H1 (cell line): ENCODE data around the gene ZNF281. TPM values are rescaled to one million over a fixed set of nuclear protein-coding genes. Genes with fewer than 3 reads are reported as not detected.

Source experiments
- CTCF ChIA-PET: fragments of 300-600 bp; sonication (Branson Sonifier 250); formaldehyde crosslinking; loops from one replicate; lab custom pipeline; 2021; ENCODE audit not compliant: partially characterized antibody; lab: Charles Lee
- POLR2A ChIA-PET: fragments of 300-600 bp; sonication (Branson Sonifier 250); formaldehyde crosslinking; loops from one replicate; lab custom pipeline; 2021; ENCODE audit warnings: inconsistent platforms; ENCODE audit not compliant: partially characterized antibody; lab: Charles Lee
- DNase-seq, 2 experiments: peaks; one replicate each; pipeline versions ENCODE4 v3.0.0 to v3.0.0-alpha.2; 2010 to 2022; ENCODE audit warnings: low spot score in 2 of 2, low read depth in 1 of 2, mixed read lengths in 1 of 2
- FAIRE-seq: peaks from 2 replicates; lab custom pipeline; 2011; peaks lifted over from hg19 to GRCh38; lab: Jason Lieb, UNC
- H2AFZ ChIP-seq: 2 replicates; pipeline ENCODE4 v1.8.1; 2012; ENCODE audit warnings: low read length, inconsistent platforms
- H2AK5ac ChIP-seq: 2 replicates; pipeline ENCODE4 v1.6.1; 2013; ENCODE audit warnings: low read depth, low read length
- H2BK120ac ChIP-seq: replicated peaks from 2 replicates; pipeline ENCODE3; 2013; ENCODE audit warnings: low read depth, low read length, inconsistent platforms
- H2BK12ac ChIP-seq: 2 replicates; pipeline ENCODE4 v1.6.1; 2013; ENCODE audit warnings: low read depth, low read length
- H2BK15ac ChIP-seq: 2 replicates; pipeline ENCODE4 v1.6.1; 2013; ENCODE audit warnings: low read length
- H2BK20ac ChIP-seq: 2 replicates; pipeline ENCODE4 v1.6.1; 2013; ENCODE audit warnings: low read length
- H2BK5ac ChIP-seq: 2 replicates; pipeline ENCODE4 v1.6.1; 2013; ENCODE audit warnings: low read depth, low read length
- H3K14ac ChIP-seq: 2 replicates; pipeline ENCODE4 v1.6.1; 2013; ENCODE audit warnings: inconsistent platforms; ENCODE audit not compliant: insufficient read length
- H3K18ac ChIP-seq: 2 replicates; pipeline ENCODE4 v1.6.1; 2013; ENCODE audit warnings: low read length; ENCODE audit errors: extremely low read depth
- H3K23ac ChIP-seq: 2 replicates; pipeline ENCODE4 v1.6.1; 2013; ENCODE audit warnings: inconsistent platforms; ENCODE audit not compliant: insufficient read length
- H3K23me2 ChIP-seq: 2 replicates; pipeline ENCODE4 v1.6.1; 2013; ENCODE audit warnings: low read depth, low read length
- H3K27ac ChIP-seq: 2 replicates; pipeline ENCODE4 v1.6.1; 2011; ENCODE audit warnings: low read depth, low read length, inconsistent platforms
- H3K27me3 ChIP-seq, 4 experiments: replicated peaks in 1 of 4; 1 replicate in 1 of 4; 2 replicates in 3 of 4; pipeline versions ENCODE4 v1.6.1 to v1.8.1; 2011 to 2013; ENCODE audit warnings: low read length in 3 of 4, mild to moderate bottlenecking in 3 of 4, inconsistent platforms in 2 of 4, mixed read lengths in 2 of 4, moderate library complexity in 1 of 4; ENCODE audit not compliant: control insufficient read depth in 3 of 4, insufficient read depth in 3 of 4; ENCODE audit errors: extremely low read depth in 1 of 4
- H3K36me3 ChIP-seq, 4 experiments: 2 replicates each; pipeline versions ENCODE4 v1.6.1 to v1.8.1; 2011 to 2013; ENCODE audit warnings: mild to moderate bottlenecking in 4 of 4, low read length in 3 of 4, moderate library complexity in 2 of 4, control low read depth in 1 of 4, inconsistent platforms in 1 of 4; ENCODE audit not compliant: insufficient read depth in 4 of 4, control insufficient read depth in 2 of 4
- H3K4ac ChIP-seq: replicated peaks from 2 replicates; pipeline ENCODE3; 2013; ENCODE audit warnings: low read length, low read depth, mixed read lengths, inconsistent platforms; ENCODE audit not compliant: insufficient read length
- H3K4me1 ChIP-seq, 4 experiments: replicated peaks in 1 of 4; 1 replicate in 1 of 4; 2 replicates in 3 of 4; pipeline versions ENCODE4 v1.6.1 to v1.8.1; 2011 to 2013; ENCODE audit warnings: low read length in 3 of 4, inconsistent platforms in 2 of 4, mixed read lengths in 1 of 4; ENCODE audit not compliant: insufficient read depth in 4 of 4, control insufficient read depth in 3 of 4
- H3K4me2 ChIP-seq, 2 experiments: 2 replicates each; pipeline versions ENCODE4 v1.6.1 to v1.8.1; 2011 to 2013; ENCODE audit warnings: low read depth in 2 of 2, low read length in 2 of 2, control low read depth in 1 of 2, inconsistent platforms in 1 of 2, mild to moderate bottlenecking in 1 of 2; ENCODE audit not compliant: insufficient read depth in 1 of 2
- H3K4me3 ChIP-seq, 4 experiments: fragments of 200-600, 300-600 bp in 1 of 4; sonication (generic), shearing (Covaris generic), sonication (Bioruptor Twin) in 1 of 4; 2 replicates each; pipeline versions ENCODE4 v1.5.1 to v1.8.1; 2011 to 2016; ENCODE audit warnings: low read length in 4 of 4, low read depth in 3 of 4, control low read depth in 2 of 4, inconsistent platforms in 2 of 4, mild to moderate bottlenecking in 2 of 4, mixed read lengths in 1 of 4, moderate library complexity in 1 of 4; ENCODE audit not compliant: insufficient read depth in 2 of 4; ENCODE audit errors: extremely low read depth in 1 of 4
- H3K56ac ChIP-seq: replicated peaks from 2 replicates; pipeline ENCODE3; 2013; ENCODE audit warnings: low read depth, mild to moderate bottlenecking, mixed read lengths, low read length, inconsistent platforms; ENCODE audit not compliant: insufficient read length
- H3K79me1 ChIP-seq: 2 replicates; pipeline ENCODE4 v1.6.1; 2013; ENCODE audit warnings: low read depth, low read length, control low read depth
- H3K79me2 ChIP-seq, 2 experiments: 2 replicates each; pipeline versions ENCODE4 v1.6.1 to v1.8.1; 2012 to 2013; ENCODE audit warnings: low read length in 2 of 2, mild to moderate bottlenecking in 2 of 2, inconsistent platforms in 1 of 2; ENCODE audit not compliant: insufficient read depth in 2 of 2, control insufficient read depth in 1 of 2
- H3K9ac ChIP-seq, 4 experiments: replicated peaks in 1 of 4; 1 replicate in 1 of 4; 2 replicates in 3 of 4; pipeline versions ENCODE4 v1.6.1 to v1.8.1; 2011 to 2013; ENCODE audit warnings: low read depth in 3 of 4, low read length in 3 of 4, control low read depth in 2 of 4, mild to moderate bottlenecking in 2 of 4, moderate library complexity in 2 of 4, inconsistent platforms in 1 of 4; ENCODE audit errors: extremely low read depth in 1 of 4
- H3K9me3 ChIP-seq, 2 experiments: 2 replicates each; pipeline versions ENCODE4 v1.6.1 to v1.8.1; 2012 to 2013; ENCODE audit warnings: mild to moderate bottlenecking in 2 of 2, moderate library complexity in 2 of 2, control low read depth in 1 of 2, inconsistent platforms in 1 of 2, low read depth in 1 of 2, low read length in 1 of 2, mixed read lengths in 1 of 2; ENCODE audit not compliant: insufficient read depth in 2 of 2
- H4K20me1 ChIP-seq, 2 experiments: replicated peaks in 1 of 2; 2 replicates each; pipeline versions ENCODE3 to v1.8.1; 2011 to 2013; ENCODE audit warnings: inconsistent platforms in 2 of 2, low read length in 2 of 2, mild to moderate bottlenecking in 1 of 2; ENCODE audit not compliant: insufficient read depth in 2 of 2, control insufficient read depth in 1 of 2
- H4K5ac ChIP-seq: 2 replicates; pipeline ENCODE4 v1.6.1; 2013; ENCODE audit warnings: low read length, low read depth, mixed read lengths, inconsistent platforms; ENCODE audit not compliant: insufficient read length
- H4K8ac ChIP-seq: 2 replicates; pipeline ENCODE4 v1.8.0; 2013; ENCODE audit warnings: mild to moderate bottlenecking, moderate library complexity, low read length, inconsistent platforms; ENCODE audit not compliant: insufficient read depth; ENCODE audit errors: extremely low read depth
- H4K91ac ChIP-seq: replicated peaks from 2 replicates; pipeline ENCODE3; 2013; ENCODE audit warnings: low read length, mixed read lengths, inconsistent platforms; ENCODE audit not compliant: insufficient read length
- EGR1 ChIP-seq: IDR thresholded peaks from 2 replicates; pipeline ENCODE4 v1.6.1; 2011; ENCODE audit warnings: low read depth, low read length, borderline replicate concordance
- EP300 ChIP-seq, 2 experiments: IDR thresholded peaks; 1 replicate in 1 of 2; 2 replicates in 1 of 2; pipeline ENCODE4 v1.6.1; 2011 to 2012; ENCODE audit warnings: low read depth in 2 of 2, low read length in 2 of 2, mild to moderate bottlenecking in 2 of 2, borderline replicate concordance in 1 of 2, inconsistent platforms in 1 of 2, moderate library complexity in 1 of 2
- KDM1A ChIP-seq: fragments of 200-600, 300-600 bp; sonication (generic); IDR thresholded peaks from 2 replicates; pipeline ENCODE4 v1.7.1; 2016; ENCODE audit warnings: mild to moderate bottlenecking, low read length, borderline replicate concordance
- KDM4A ChIP-seq: IDR thresholded peaks from one replicate; pipeline ENCODE4 v1.7.1; 2012; ENCODE audit warnings: low read depth, mild to moderate bottlenecking, moderate library complexity, low read length, inconsistent platforms; ENCODE audit not compliant: severe bottlenecking
- POLR2AphosphoS5 ChIP-seq: IDR thresholded peaks from 2 replicates; pipeline ENCODE4 v1.6.1; 2011; ENCODE audit warnings: low read depth, low read length
- SAP30 ChIP-seq: fragments of 300-600 bp; sonication (generic); IDR thresholded peaks from 2 replicates; pipeline ENCODE4 v1.7.1; 2012; ENCODE audit warnings: low read length, moderate library complexity, mild to moderate bottlenecking, inconsistent platforms; ENCODE audit not compliant: insufficient read depth, insufficient replicate concordance
- SP2 ChIP-seq: IDR thresholded peaks from 2 replicates; pipeline ENCODE4 v1.6.1; 2012; ENCODE audit warnings: mild to moderate bottlenecking, low read length, inconsistent platforms
- TBP ChIP-seq: IDR thresholded peaks from 2 replicates; pipeline ENCODE4 v1.6.1; 2011; ENCODE audit warnings: low read depth, low read length, improper control_type of control experiment
- WGBS, 2 experiments: shearing (Covaris generic) in 1 of 2; methylation state at CpG; one replicate each; pipeline versions ENCODE4 v1.1.6 to v1.1.7; 2013 to 2015; ENCODE audit warnings: low lambda C conversion rate in 2 of 2, mixed read lengths in 2 of 2, inconsistent platforms in 1 of 2, low coverage in 1 of 2, missing lambda C conversion rate in 1 of 2; ENCODE audit not compliant: insufficient replicate concordance in 2 of 2, insufficient coverage in 1 of 2, insufficient read length in 1 of 2; ENCODE audit errors: extremely low coverage in 1 of 2, missing lambda C conversion rate in 1 of 2; 5-methylcytosine and 5-hydroxymethylcytosine counted together
- polyA plus RNA-seq, 7 experiments: library from polyadenylated mRNA; depleted of rRNA in 3 of 7; stranded (reverse) in 5 of 7; unstranded in 2 of 7; fragments of >200 nt in 5 of 7; fragments of 200-250 nt in 2 of 7; gene quantifications; 1 replicate in 5 of 7; 2 replicates in 1 of 7; 4 replicates in 1 of 7; pipeline versions ENCODE4 v1.2.1 to v1.2.3, GENCODE V29; 2011 to 2013; ENCODE audit warnings: missing spikeins in 2 of 7, mixed read lengths in 2 of 7
- total RNA-seq: library from RNA; stranded (reverse); fragmentation: NEBNext Ultra II Directional; extraction: Animal tissue kit (Norgen Biotek cat#: 25700); gene quantifications from 2 replicates; pipeline ENCODE4 v1.2.1, GENCODE V29; 2021

ZNF281 gene
- total and polyA plus RNA-seq, 2 of the 8 experiments (the other 6 are each of a cell fraction or from before 2014, with no cell fraction given), result 19.5 to 61.4 TPM

GRCh38 chr1:200372885-200373181, 37.0 kb downstream of the ZNF281 start:
- Histone ChIP-seq H4K5ac (peak overlapping the region; percentile 55), H3K79me1 (no peaks in the 10 kb centered on the region), H3K27me3 (no peaks in the 10 kb centered on the region), H3K27ac (no peak overlapping the region), H2AFZ (no peak overlapping the region), H3K14ac (no peak overlapping the region), H3K79me2 (no peaks in the 10 kb centered on the region), H4K91ac (peak overlapping the region; percentile 44), H3K23ac (no peak overlapping the region), H3K18ac (no peak overlapping the region), H3K4me2 (peak overlapping the region in 1 of 2 experiments; percentile 56; a peak in 1 of 4 replicates), H4K8ac (no peak overlapping the region), H3K9ac (no peak overlapping the region), H2BK120ac (peak overlapping the region; percentile 75), H3K9me3 (no peaks in the 10 kb centered on the region), H2BK12ac (no peak overlapping the region; the same call in 1 of the 2 replicates), H4K20me1 (no peaks in the 10 kb centered on the region), H3K56ac (no peak overlapping the region), H3K4me1 (peaks cover 2 to 25% (median 13%) of the 10 kb centered on the region in 4 experiments; a peak in 6 of 7 replicates), H2AK5ac (no peak overlapping the region), H3K23me2 (no peaks in the 10 kb centered on the region; the same call in 1 of the 2 replicates), H3K4ac (no peak overlapping the region), H3K4me3 (peak overlapping the region in 1 of 4 experiments; percentile 56; a peak in 1 of 8 replicates), H2BK5ac (no peak overlapping the region), H3K36me3 (no peaks in the 10 kb centered on the region; a peak in 1 of 8 replicates), H2BK20ac (no peak overlapping the region), H2BK15ac (no peak overlapping the region)
- ChIA-PET CTCF (interaction anchor here (1.2 to 5.7 kb wide), 5 partner anchors 9 to 83 kb away, joined by 3 to 36 read pairs (median 5); no protein-coding TSS in a partner anchor), POLR2A (interaction anchor here (1.1 to 6.6 kb wide), 7 partner anchors 9 to 55 kb away, joined by 3 to 51 read pairs (median 9); partner anchors contain the start of gene ZNF281)
- TF ChIP-seq KDM1A (no peak), KDM4A (no peak), EP300 (IDR thresholded peaks at IDR 0.05; ENCODE audit: borderline replicate concordance in 1 of 2, low read depth in 2 of 2, low read length in 2 of 2) (no peak), POLR2AphosphoS5 (no peak), TBP (no peak), SAP30 (no peak), SP2 (no peak), EGR1 (no peak)
- FAIRE-seq, result no peak
- 73% methylated on average over 2 of the region's 2 CpGs; no CpG with 5 or more reads in 1 of the 2 experiments for WGBS, 2 experiments
- DNase-seq, result no peak
